HEK293T (cell line): Measurements from ENCODE around the gene ZMPSTE24.
"Not testable (repeated sequence)": the region's sequence is repeated elsewhere in the genome, so short reads cannot be mapped to it uniquely, and the experiment has no call there.

Experiments used
- CTCF ChIA-PET: fragments of 350-600 bp; formaldehyde crosslinking; extraction: SDS; loops from one replicate; lab custom pipeline; 2021; ENCODE audit warnings: antibody characterized with exemption, inconsistent platforms; lab: Yijun Ruan, JAX
- POLR2A ChIA-PET: fragments of 350-600 bp; formaldehyde crosslinking; extraction: SDS; loops from one replicate; lab custom pipeline; 2020; ENCODE audit warnings: antibody characterized with exemption, inconsistent platforms; lab: Yijun Ruan, JAX
- DNase-seq: peaks from one replicate; pipeline ENCODE4 v3.0.0; 2012; ENCODE audit warnings: mixed read lengths; ENCODE audit errors: extremely low spot score
- ARNT ChIP-seq: fragments of 450-650 bp; IDR thresholded peaks from 2 replicates; pipeline ENCODE4 v1.6.1; 2017; ENCODE audit warnings: mild to moderate bottlenecking
- BHLHE40 ChIP-seq: fragments of 450-650 bp; IDR thresholded peaks from 2 replicates; pipeline ENCODE4 v1.6.1; 2016; ENCODE audit warnings: mild to moderate bottlenecking, moderate library complexity, borderline replicate concordance
- ELF4 ChIP-seq: fragments of 450-650 bp; IDR thresholded peaks from 2 replicates; pipeline ENCODE4 v1.6.1; 2017; ENCODE audit warnings: antibody characterized with exemption
- FOXA1 ChIP-seq: fragments of 450-650 bp; IDR thresholded peaks from 2 replicates; pipeline ENCODE4 v1.6.1; 2016; ENCODE audit warnings: mild to moderate bottlenecking
- FOXK2 ChIP-seq: fragments of 450-650 bp; IDR thresholded peaks from 2 replicates; pipeline ENCODE4 v1.6.1; 2016; ENCODE audit warnings: mild to moderate bottlenecking
- FOXM1 ChIP-seq: fragments of 450-650 bp; IDR thresholded peaks from 2 replicates; pipeline ENCODE4 v1.6.1; 2017; ENCODE audit warnings: mild to moderate bottlenecking, borderline replicate concordance
- HDGF ChIP-seq: fragments of 450-650 bp; IDR thresholded peaks from 2 replicates; pipeline ENCODE4 v1.6.1; 2017; ENCODE audit warnings: antibody characterized with exemption, borderline replicate concordance
- L3MBTL2 ChIP-seq: fragments of 450-650 bp; conservative IDR thresholded peaks from 2 replicates; pipeline ENCODE4 v1.6.1; 2016; ENCODE audit warnings: mild to moderate bottlenecking
- LEF1 ChIP-seq: fragments of 450-650 bp; IDR thresholded peaks from 2 replicates; pipeline ENCODE4 v1.6.1; 2017; ENCODE audit warnings: mild to moderate bottlenecking, borderline replicate concordance
- NFRKB ChIP-seq: fragments of 450-650 bp; IDR thresholded peaks from 2 replicates; pipeline ENCODE4 v1.6.1; 2016; ENCODE audit warnings: mild to moderate bottlenecking, moderate library complexity
- PKNOX1 ChIP-seq: fragments of 450-650 bp; IDR thresholded peaks from 2 replicates; pipeline ENCODE4 v1.6.1; 2016
- SP1 ChIP-seq: fragments of 450-650 bp; IDR thresholded peaks from 2 replicates; pipeline ENCODE4 v1.6.1; 2017
- SUZ12 ChIP-seq: fragments of 450-650 bp; IDR thresholded peaks from 2 replicates; pipeline ENCODE4 v1.6.1; 2016; ENCODE audit warnings: mild to moderate bottlenecking
- TARDBP ChIP-seq: fragments of 450-650 bp; IDR thresholded peaks from 2 replicates; pipeline ENCODE4 v1.6.1; 2016
- ZNF384 ChIP-seq: fragments of 450-650 bp; IDR thresholded peaks from 2 replicates; pipeline ENCODE4 v1.6.1; 2016

ZMPSTE24 gene

GRCh38 chr1:40339420-40340323 lies 81.6 kb downstream of the ZMPSTE24 start:
- TF ChIP-seq TARDBP (no peak), FOXA1 (no peak), HDGF (no peak), BHLHE40 (no peak), ELF4 (no peak), PKNOX1 (no peak), L3MBTL2 (no peak), ZNF384 (no peak), FOXM1 (no peak), NFRKB (no peak), SP1 (no peak), ARNT (no peak), LEF1 (no peak)
- POLR2A ChIA-PET: no interaction called here

GRCh38 chr1:40341491-40342380 lies 83.7 kb downstream of the ZMPSTE24 start:
- POLR2A ChIA-PET: interaction anchor here (0.6 kb wide), 1 partner anchor 141 kb away, joined by 3 read pairs; no protein-coding TSS in a partner anchor
- CTCF ChIA-PET: no interaction called here
- TF ChIP-seq ZNF384: no peak
- TF ChIP-seq TARDBP: no peak
- TF ChIP-seq SUZ12: no peak
- no peak for TF ChIP-seq FOXK2
- TF ChIP-seq HDGF: no peak
- no peak for TF ChIP-seq LEF1
- TF ChIP-seq SP1: no peak
- TF ChIP-seq ARNT: no peak
- DNase-seq: no peak

More at GRCh38 chr1:40339420-40340323, 81.6 kb downstream of the ZMPSTE24 start:
- CTCF ChIA-PET: interaction anchor here (0.7 to 3.5 kb wide), 21 partner anchors 10 to 262 kb away, joined by 3 to 40 read pairs (median 4); partner anchors contain the start of gene SMAP2
- DNase-seq: no peak

- CTCF ChIA-PET: not testable (repeated sequence)
Observed at GRCh38 chr1:40342381-40342717, 84.3 kb downstream of the ZMPSTE24 start.

More at GRCh38 chr1:40342381-40342717, 84.3 kb downstream of the ZMPSTE24 start:
- POLR2A ChIA-PET: interaction anchor here (0.6 to 1.1 kb wide), 2 partner anchors 10 to 142 kb away, joined by 3 read pairs; no protein-coding TSS in a partner anchor
- DNase-seq: not testable (repeated sequence)
